SK-N-SH (cell line): ENCODE data around the gene NSD2. TPM values are rescaled to one million over a fixed set of nuclear protein-coding genes. Genes with fewer than 3 reads are reported as not detected.

Experiments
- CTCF ChIA-PET: fragments of 300-600, 350-600 bp; formaldehyde crosslinking; extraction: SDS; loops from one replicate; lab custom pipeline; 2021; lab: Yijun Ruan, JAX
- POLR2A ChIA-PET: fragments of 350-600 bp; sonication (Branson Sonifier 250); formaldehyde crosslinking; extraction: SDS; loops from one replicate; lab custom pipeline; 2020; ENCODE audit warnings: antibody characterized with exemption, inconsistent platforms; lab: Yijun Ruan, JAX
- DNase-seq: peaks from one replicate; pipeline ENCODE4 v3.0.0; 2012
- H2AFZ ChIP-seq: fragments of 200-600 bp; sonication (generic); 2 replicates; pipeline ENCODE4 v1.8.1; 2016; ENCODE audit warnings: antibody characterized with exemption, mild to moderate bottlenecking, low read depth
- H3F3A ChIP-seq: fragments of 200-600 bp; sonication (generic); replicated peaks from 2 replicates; pipeline ENCODE3; 2016; ENCODE audit warnings: antibody characterized with exemption, mild to moderate bottlenecking; ENCODE audit not compliant: insufficient read depth
- H3K27ac ChIP-seq, 2 experiments: fragments of 200-500 bp in 1 of 2; fragments of 200-600 bp in 1 of 2; sonication (Bioruptor generic) in 1 of 2; sonication (generic), shearing (Covaris generic) in 1 of 2; 2 replicates each; pipeline versions ENCODE4 v1.5.1 to v1.6.1; 2014 to 2016; ENCODE audit warnings: low read depth in 2 of 2, inconsistent platforms in 1 of 2, low read length in 1 of 2, mild to moderate bottlenecking in 1 of 2, mixed read lengths in 1 of 2
- H3K27me3 ChIP-seq: fragments of 200-600 bp; sonication (generic), shearing (Covaris generic); 2 replicates; pipeline ENCODE4 v1.6.1; 2016; ENCODE audit warnings: mixed run types; ENCODE audit not compliant: insufficient read depth
- H3K36me3 ChIP-seq, 2 experiments: fragments of 200-500 bp in 1 of 2; fragments of 200-600 bp in 1 of 2; sonication (Bioruptor generic) in 1 of 2; sonication (generic) in 1 of 2; replicated peaks in 1 of 2; 2 replicates each; pipeline versions ENCODE3 to v1.5.1; 2014 to 2016; ENCODE audit warnings: low read length in 1 of 2, mild to moderate bottlenecking in 1 of 2; ENCODE audit not compliant: insufficient read depth in 2 of 2, control insufficient read depth in 1 of 2
- H3K4me1 ChIP-seq, 2 experiments: fragments of 200-500 bp in 1 of 2; fragments of 200-600 bp in 1 of 2; sonication (Bioruptor generic) in 1 of 2; sonication (generic), shearing (Covaris generic) in 1 of 2; 2 replicates each; pipeline versions ENCODE4 v1.5.1 to v1.6.1; 2014 to 2016; ENCODE audit warnings: low read depth in 1 of 2, low read length in 1 of 2, mixed run types in 1 of 2; ENCODE audit not compliant: insufficient read depth in 2 of 2, control insufficient read depth in 1 of 2
- H3K4me2 ChIP-seq: fragments of 200-600 bp; sonication (generic), shearing (Covaris generic); 2 replicates; pipeline ENCODE4 v1.6.1; 2017; ENCODE audit warnings: mixed run types
- H3K4me3 ChIP-seq, 2 experiments: fragments of 200-500 bp in 1 of 2; fragments of 200-600 bp in 1 of 2; sonication (Bioruptor generic) in 1 of 2; sonication (generic), shearing (Covaris generic) in 1 of 2; 2 replicates each; pipeline versions ENCODE4 v1.5.1 to v1.8.1; 2014 to 2016; ENCODE audit warnings: low read depth in 2 of 2, inconsistent platforms in 1 of 2, low read length in 1 of 2, mild to moderate bottlenecking in 1 of 2, mixed read lengths in 1 of 2, moderate library complexity in 1 of 2
- H3K79me2 ChIP-seq: fragments of 200-600 bp; sonication (generic); 2 replicates; pipeline ENCODE4 v1.8.1; 2017; ENCODE audit warnings: mild to moderate bottlenecking; ENCODE audit not compliant: insufficient read depth
- H3K9ac ChIP-seq: fragments of 200-600 bp; sonication (generic); 2 replicates; pipeline ENCODE4 v1.6.1; 2017; ENCODE audit warnings: mixed run types
- H3K9me2 ChIP-seq: fragments of 200-600 bp; sonication (generic); 2 replicates; pipeline ENCODE4 v1.6.1; 2017; ENCODE audit warnings: mixed run types
- H3K9me3 ChIP-seq: fragments of 200-600 bp; sonication (generic); 2 replicates; pipeline ENCODE4 v1.6.1; 2017; ENCODE audit warnings: mixed run types, mild to moderate bottlenecking, moderate library complexity
- H4K20me1 ChIP-seq: fragments of 200-600 bp; sonication (generic); 2 replicates; pipeline ENCODE4 v1.6.1; 2017; ENCODE audit warnings: mild to moderate bottlenecking, mixed run types; ENCODE audit not compliant: insufficient read depth
- ELF1 ChIP-seq: IDR thresholded peaks from 2 replicates; pipeline ENCODE4 v1.4.0; 2012
- FOSL2 ChIP-seq: IDR thresholded peaks from 2 replicates; pipeline ENCODE4 v1.4.0; 2012; ENCODE audit warnings: low read depth, mild to moderate bottlenecking, moderate library complexity, borderline replicate concordance
- FOXJ3 ChIP-seq: sonication (generic); formaldehyde crosslinking; IDR thresholded peaks from 2 replicates; pipeline ENCODE4 v1.5.1; 2020; ENCODE audit warnings: mild to moderate bottlenecking, missing genetic modification reagents
- FOXM1 ChIP-seq: IDR thresholded peaks from 2 replicates; pipeline ENCODE4 v1.4.0; 2012; ENCODE audit warnings: low read depth, mild to moderate bottlenecking
- GABPA ChIP-seq: IDR thresholded peaks from 2 replicates; pipeline ENCODE4 v1.4.0; 2012; ENCODE audit warnings: low read depth, mild to moderate bottlenecking
- GATA2 ChIP-seq: sonication (generic); formaldehyde crosslinking; IDR thresholded peaks from 2 replicates; pipeline ENCODE4 v1.5.0; 2020; ENCODE audit warnings: mild to moderate bottlenecking, missing genetic modification reagents
- MXI1 ChIP-seq: IDR thresholded peaks from 2 replicates; pipeline ENCODE4 v1.6.1; 2012; ENCODE audit warnings: mild to moderate bottlenecking, low read depth, low read length, improper control_type of control experiment
- NRF1 ChIP-seq: IDR thresholded peaks from 2 replicates; pipeline ENCODE4 v1.6.1; 2012; ENCODE audit warnings: low read depth, mild to moderate bottlenecking, low read length
- POLR2AphosphoS5 ChIP-seq: IDR thresholded peaks from 2 replicates; pipeline ENCODE4 v1.6.1; 2012; ENCODE audit warnings: low read depth, low read length
- RAD21 ChIP-seq: IDR thresholded peaks from 2 replicates; pipeline ENCODE4 v1.6.1; 2012; ENCODE audit warnings: mild to moderate bottlenecking, low read length
- RFX5 ChIP-seq: IDR thresholded peaks from 2 replicates; pipeline ENCODE4 v1.6.1; 2012; ENCODE audit warnings: mild to moderate bottlenecking, improper control_type of control experiment, low read length
- RXRA ChIP-seq: IDR thresholded peaks from 2 replicates; pipeline ENCODE4 v1.4.0; 2012; ENCODE audit warnings: low read depth, mild to moderate bottlenecking, borderline replicate concordance
- SMC3 ChIP-seq: IDR thresholded peaks from 2 replicates; pipeline ENCODE4 v1.6.1; 2012; ENCODE audit warnings: low read depth, low read length, improper control_type of control experiment
- TAF1 ChIP-seq: IDR thresholded peaks from 2 replicates; pipeline ENCODE4 v1.6.1; 2012; ENCODE audit warnings: low read depth, mild to moderate bottlenecking, low read length, moderate library complexity, borderline replicate concordance
- TEAD4 ChIP-seq: IDR thresholded peaks from 2 replicates; pipeline ENCODE4 v1.4.0; 2012; ENCODE audit warnings: mild to moderate bottlenecking, borderline replicate concordance; ENCODE audit not compliant: insufficient read depth
- YY1 ChIP-seq: IDR thresholded peaks from 2 replicates; pipeline ENCODE4 v1.4.0; 2012; ENCODE audit warnings: low read depth, mild to moderate bottlenecking
- WGBS: methylation state at CpG from one replicate; pipeline ENCODE4 v1.1.6; 2017; ENCODE audit warnings: low lambda C conversion rate; 5-methylcytosine and 5-hydroxymethylcytosine counted together
- polyA plus RNA-seq, 3 experiments: library from polyadenylated mRNA; depleted of rRNA; stranded (reverse); fragments of >200 nt; gene quantifications; 2 replicates each; pipeline ENCODE4 v1.2.3, GENCODE V29; 2012
- TF ChIP-seq, protein P1 (sequence below): IDR thresholded peaks from 2 replicates; pipeline ENCODE4 v1.4.0; 2012; ENCODE audit warnings: low read depth
- TF ChIP-seq, protein P2 (sequence below): IDR thresholded peaks from 2 replicates; pipeline ENCODE4 v1.6.1; 2012; ENCODE audit warnings: mild to moderate bottlenecking, low read depth, low read length, moderate library complexity
- TF ChIP-seq, protein P3 (sequence below): fragments of 200-600 bp; sonication (generic); IDR thresholded peaks from 2 replicates; pipeline ENCODE4 v1.6.1; 2017; ENCODE audit warnings: antibody characterized with exemption, mild to moderate bottlenecking, moderate library complexity

The NSD2 gene
- polyA plus RNA-seq, 1 of the 3 experiments (the other 2 are of a cell fraction), result 34.2 TPM

DNA sequence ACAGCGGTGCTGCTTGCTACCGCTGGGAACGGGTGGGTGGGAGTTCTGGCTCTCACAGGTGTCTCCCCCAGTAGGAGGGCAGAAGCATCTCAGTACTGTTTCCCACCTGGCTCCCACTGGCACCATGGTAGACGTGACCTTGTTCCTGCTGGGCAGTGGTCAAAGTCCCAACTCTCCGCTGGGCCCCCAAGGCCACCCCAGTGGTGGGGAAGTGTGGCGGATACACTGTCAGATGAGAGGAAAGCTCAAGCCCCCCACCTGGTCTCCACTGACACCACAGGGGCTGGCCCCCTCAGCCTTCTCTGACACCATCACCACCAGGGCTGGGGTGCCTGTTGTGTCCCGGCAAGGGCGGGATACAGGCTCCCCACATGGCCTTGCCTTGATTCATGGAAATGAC is 39.9 kb upstream of the NSD2 start:
- no peak overlapping the region; a peak in 1 of 4 replicates for H3K27ac ChIP-seq
- no peaks in the 10 kb centered on the region; the same call in 1 of the 2 replicates for H3K79me2 ChIP-seq
- H3K36me3 ChIP-seq, result peaks cover 10 to 48% of the 10 kb centered on the region in 2 experiments
- H3K4me3 ChIP-seq, result no peak overlapping the region
- no peaks in the 10 kb centered on the region for H3K9me3 ChIP-seq
- peaks cover 2% of the 10 kb centered on the region; the same call in 1 of the 2 replicates for H4K20me1 ChIP-seq
- no peak overlapping the region for H3K4me2 ChIP-seq
- no peak overlapping the region for H2AFZ ChIP-seq
- ChIA-PET POLR2A (no interaction called here), CTCF (interaction anchor here (1.5 kb wide), 1 partner anchor 83 kb away, joined by 5 read pairs; no protein-coding TSS in a partner anchor)
- peaks cover 0 to 14% of the 10 kb centered on the region in 2 experiments; a peak in 1 of 4 replicates for H3K4me1 ChIP-seq
- no peaks in the 10 kb centered on the region for H3K27me3 ChIP-seq
- TF ChIP-seq TAF1 (no peak), POLR2AphosphoS5 (no peak), YY1 (no peak), NRF1 (no peak), FOSL2 (no peak), FOXM1 (no peak), FOXJ3 (CRISPR knock-in tag) (no peak), MXI1 (no peak), GATA2 (CRISPR knock-in tag) (no peak), RAD21 (no peak), TEAD4 (no peak), GABPA (no peak), SMC3 (no peak), RFX5 (no peak), RXRA (no peak), ELF1 (no peak)
- TF ChIP-seq, protein P1, sequence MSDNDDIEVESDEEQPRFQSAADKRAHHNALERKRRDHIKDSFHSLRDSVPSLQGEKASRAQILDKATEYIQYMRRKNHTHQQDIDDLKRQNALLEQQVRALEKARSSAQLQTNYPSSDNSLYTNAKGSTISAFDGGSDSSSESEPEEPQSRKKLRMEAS, result no peak
- TF ChIP-seq, protein P2, sequence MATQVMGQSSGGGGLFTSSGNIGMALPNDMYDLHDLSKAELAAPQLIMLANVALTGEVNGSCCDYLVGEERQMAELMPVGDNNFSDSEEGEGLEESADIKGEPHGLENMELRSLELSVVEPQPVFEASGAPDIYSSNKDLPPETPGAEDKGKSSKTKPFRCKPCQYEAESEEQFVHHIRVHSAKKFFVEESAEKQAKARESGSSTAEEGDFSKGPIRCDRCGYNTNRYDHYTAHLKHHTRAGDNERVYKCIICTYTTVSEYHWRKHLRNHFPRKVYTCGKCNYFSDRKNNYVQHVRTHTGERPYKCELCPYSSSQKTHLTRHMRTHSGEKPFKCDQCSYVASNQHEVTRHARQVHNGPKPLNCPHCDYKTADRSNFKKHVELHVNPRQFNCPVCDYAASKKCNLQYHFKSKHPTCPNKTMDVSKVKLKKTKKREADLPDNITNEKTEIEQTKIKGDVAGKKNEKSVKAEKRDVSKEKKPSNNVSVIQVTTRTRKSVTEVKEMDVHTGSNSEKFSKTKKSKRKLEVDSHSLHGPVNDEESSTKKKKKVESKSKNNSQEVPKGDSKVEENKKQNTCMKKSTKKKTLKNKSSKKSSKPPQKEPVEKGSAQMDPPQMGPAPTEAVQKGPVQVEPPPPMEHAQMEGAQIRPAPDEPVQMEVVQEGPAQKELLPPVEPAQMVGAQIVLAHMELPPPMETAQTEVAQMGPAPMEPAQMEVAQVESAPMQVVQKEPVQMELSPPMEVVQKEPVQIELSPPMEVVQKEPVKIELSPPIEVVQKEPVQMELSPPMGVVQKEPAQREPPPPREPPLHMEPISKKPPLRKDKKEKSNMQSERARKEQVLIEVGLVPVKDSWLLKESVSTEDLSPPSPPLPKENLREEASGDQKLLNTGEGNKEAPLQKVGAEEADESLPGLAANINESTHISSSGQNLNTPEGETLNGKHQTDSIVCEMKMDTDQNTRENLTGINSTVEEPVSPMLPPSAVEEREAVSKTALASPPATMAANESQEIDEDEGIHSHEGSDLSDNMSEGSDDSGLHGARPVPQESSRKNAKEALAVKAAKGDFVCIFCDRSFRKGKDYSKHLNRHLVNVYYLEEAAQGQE, result no peak
- TF ChIP-seq, protein P3, sequence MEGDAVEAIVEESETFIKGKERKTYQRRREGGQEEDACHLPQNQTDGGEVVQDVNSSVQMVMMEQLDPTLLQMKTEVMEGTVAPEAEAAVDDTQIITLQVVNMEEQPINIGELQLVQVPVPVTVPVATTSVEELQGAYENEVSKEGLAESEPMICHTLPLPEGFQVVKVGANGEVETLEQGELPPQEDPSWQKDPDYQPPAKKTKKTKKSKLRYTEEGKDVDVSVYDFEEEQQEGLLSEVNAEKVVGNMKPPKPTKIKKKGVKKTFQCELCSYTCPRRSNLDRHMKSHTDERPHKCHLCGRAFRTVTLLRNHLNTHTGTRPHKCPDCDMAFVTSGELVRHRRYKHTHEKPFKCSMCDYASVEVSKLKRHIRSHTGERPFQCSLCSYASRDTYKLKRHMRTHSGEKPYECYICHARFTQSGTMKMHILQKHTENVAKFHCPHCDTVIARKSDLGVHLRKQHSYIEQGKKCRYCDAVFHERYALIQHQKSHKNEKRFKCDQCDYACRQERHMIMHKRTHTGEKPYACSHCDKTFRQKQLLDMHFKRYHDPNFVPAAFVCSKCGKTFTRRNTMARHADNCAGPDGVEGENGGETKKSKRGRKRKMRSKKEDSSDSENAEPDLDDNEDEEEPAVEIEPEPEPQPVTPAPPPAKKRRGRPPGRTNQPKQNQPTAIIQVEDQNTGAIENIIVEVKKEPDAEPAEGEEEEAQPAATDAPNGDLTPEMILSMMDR, result no peak
- no peak overlapping the region for H3K9ac ChIP-seq
- 89% methylated on average over 3 of the region's 8 CpGs for WGBS
- H3F3A ChIP-seq, result peaks cover 12% of the 10 kb centered on the region
- no peak for DNase-seq
- no peaks in the 10 kb centered on the region for H3K9me2 ChIP-seq
